HG03439 (cell line): Measurements from ENCODE around the gene TALDO1.

Source experiments
- ATAC-seq: cut with Tn5 transposase; IDR thresholded peaks from one replicate; pipeline ENCODE4 v1.9.1; 2021; ENCODE audit warnings: mild to moderate bottlenecking, moderate library complexity; ENCODE audit not compliant: unreplicated experiment

Gene TALDO1

GRCh38 chr11:786235-787083 lies 39.2 kb downstream of the TALDO1 start:
- no peak for ATAC-seq

GRCh38 chr11:787084-787675 lies 39.9 kb downstream of the TALDO1 start:
- ATAC-seq = no peak

GRCh38 chr11:788009-788640 lies 40.9 kb downstream of the TALDO1 start:
- ATAC-seq = no peak

- ATAC-seq = no peak
Measured at GRCh38 chr11:788953-789940, 42.0 kb downstream of the TALDO1 start.

GRCh38 chr11:789943-790342 lies 42.7 kb downstream of the TALDO1 start, which contains the start of gene CEND1:
Gene CEND1 (minus strand): TSS chr11:790090. CDS start chr11:788576, 1,514 bp downstream.
- ATAC-seq = no peak

GRCh38 chr11:790721-791564 lies 43.7 kb downstream of the TALDO1 start:
- no peak for ATAC-seq

GRCh38 chr11:791658-792534 lies 44.6 kb downstream of the TALDO1 start:
- ATAC-seq = no peak

- no peak for ATAC-seq
Measured at GRCh38 chr11:792535-792821, 45.2 kb downstream of the TALDO1 start.

- no peak for ATAC-seq
Measured at GRCh38 chr11:792873-793272, 45.6 kb downstream of the TALDO1 start.

GRCh38 chr11:793556-793955 lies 46.3 kb downstream of the TALDO1 start:
- ATAC-seq = no peak

- ATAC-seq = no peak
Measured at GRCh38 chr11:794013-794765, 46.9 kb downstream of the TALDO1 start.

GRCh38 chr11:794766-795633 lies 47.7 kb downstream of the TALDO1 start:
- no peak for ATAC-seq

GRCh38 chr11:795634-796564 lies 48.6 kb downstream of the TALDO1 start:
- ATAC-seq = no peak

GRCh38 chr11:796565-797295 lies 49.5 kb downstream of the TALDO1 start:
- no peak for ATAC-seq

GRCh38 chr11:797296-798092 lies 50.2 kb downstream of the TALDO1 start:
- peak; percentile 38 for ATAC-seq
